IMR-90 (cell line): ENCODE measurements around the gene ENTPD7. TPM values are rescaled to one million over a fixed set of nuclear protein-coding genes. Genes with fewer than 3 reads are reported as not detected.

ENCODE experiments used
- ATAC-seq: fragments of 200-7000 bp; cut with Tn5 transposase; 2 replicates; pipeline ENCODE4 v1.9.1; 2020; ENCODE audit warnings: low read depth, mild to moderate bottlenecking, moderate library complexity
- BruUV-seq: library from RNA; stranded (reverse); fragments of 400-500 nt; replicated peaks from 2 replicates; lab custom pipeline; 2021; lab: Mats Ljungman, UMichigan
- CTCF ChIA-PET: fragments of 300-600 bp; formaldehyde crosslinking; extraction: SDS; loops from one replicate; lab custom pipeline; 2021; ENCODE audit warnings: antibody characterized with exemption; lab: Yijun Ruan, JAX
- POLR2A ChIA-PET: fragments of 300-600 bp; sonication (Branson Sonifier 250); formaldehyde crosslinking; loops from one replicate; lab custom pipeline; 2022; ENCODE audit warnings: antibody characterized with exemption; ENCODE audit not compliant: unreplicated experiment; lab: Charles Lee
- DNase-seq: peaks from one replicate; pipeline ENCODE4 v3.0.0; 2013
- H2AFZ ChIP-seq: replicated peaks from 2 replicates; pipeline ENCODE3; 2013; ENCODE audit warnings: low read length, mild to moderate bottlenecking; ENCODE audit not compliant: poor library complexity
- H2AK5ac ChIP-seq: 2 replicates; pipeline ENCODE4 v1.6.1; 2013; ENCODE audit warnings: low read depth, low read length, inconsistent platforms
- H2AK9ac ChIP-seq: replicated peaks from 2 replicates; pipeline ENCODE3; 2013; ENCODE audit warnings: mild to moderate bottlenecking, low read depth, low read length, moderate library complexity; ENCODE audit not compliant: poor library complexity
- H2BK120ac ChIP-seq: 2 replicates; pipeline ENCODE4 v1.6.1; 2013; ENCODE audit warnings: low read depth, low read length, inconsistent platforms
- H2BK15ac ChIP-seq: 3 replicates; pipeline ENCODE4 v1.6.1; 2013; ENCODE audit warnings: low read depth, low read length, inconsistent platforms
- H2BK20ac ChIP-seq: 2 replicates; pipeline ENCODE4 v1.6.1; 2013; ENCODE audit warnings: low read depth, mild to moderate bottlenecking, inconsistent platforms, low read length, moderate library complexity
- H2BK5ac ChIP-seq: 2 replicates; pipeline ENCODE4 v1.6.1; 2013; ENCODE audit warnings: mild to moderate bottlenecking, low read depth, low read length, inconsistent platforms; ENCODE audit not compliant: poor library complexity, severe bottlenecking
- H3K14ac ChIP-seq: replicated peaks from 2 replicates; pipeline ENCODE4 v1.6.1; 2013; ENCODE audit warnings: low read depth, low read length, inconsistent platforms
- H3K18ac ChIP-seq: 2 replicates; pipeline ENCODE4 v1.6.1; 2013; ENCODE audit warnings: low read depth, low read length, control low read depth
- H3K23ac ChIP-seq: 2 replicates; pipeline ENCODE4 v1.6.1; 2013; ENCODE audit warnings: low read depth, low read length, inconsistent platforms
- H3K27ac ChIP-seq: 2 replicates; pipeline ENCODE4 v1.5.1; 2013; ENCODE audit warnings: mild to moderate bottlenecking, control low read depth, low read length; ENCODE audit not compliant: insufficient read depth
- H3K27me3 ChIP-seq: 2 replicates; pipeline ENCODE4 v1.6.1; 2013; ENCODE audit warnings: low read length; ENCODE audit not compliant: control insufficient read depth, insufficient read depth
- H3K36me3 ChIP-seq: 2 replicates; pipeline ENCODE4 v1.6.1; 2013; ENCODE audit warnings: low read length, mixed read lengths; ENCODE audit not compliant: control insufficient read depth, insufficient read depth
- H3K4ac ChIP-seq: 2 replicates; pipeline ENCODE4 v1.6.1; 2013; ENCODE audit warnings: low read depth, low read length, inconsistent platforms
- H3K4me1 ChIP-seq: 2 replicates; pipeline ENCODE4 v1.6.1; 2013; ENCODE audit warnings: low read length, mixed read lengths; ENCODE audit not compliant: control insufficient read depth, insufficient read depth
- H3K4me2 ChIP-seq: 2 replicates; pipeline ENCODE4 v1.6.1; 2013; ENCODE audit warnings: low read depth, mild to moderate bottlenecking, control low read depth, low read length, moderate library complexity
- H3K4me3 ChIP-seq: 2 replicates; pipeline ENCODE4 v1.5.1; 2013; ENCODE audit warnings: low read depth, mild to moderate bottlenecking, control low read depth, low read length, moderate library complexity; ENCODE audit not compliant: insufficient read depth
- H3K56ac ChIP-seq: 2 replicates; pipeline ENCODE4 v1.6.1; 2013; ENCODE audit warnings: low read length, inconsistent platforms; ENCODE audit not compliant: insufficient read depth; ENCODE audit errors: extremely low read depth
- H3K79me1 ChIP-seq, 2 experiments: 2 replicates each; pipeline ENCODE4 v1.6.1; 2013; ENCODE audit warnings: low read length in 2 of 2, inconsistent platforms in 1 of 2, low read depth in 1 of 2
- H3K9ac ChIP-seq: 2 replicates; pipeline ENCODE4 v1.6.1; 2013; ENCODE audit warnings: low read depth, low read length, control low read depth
- H3K9me1 ChIP-seq: 2 replicates; pipeline ENCODE4 v1.6.1; 2013; ENCODE audit warnings: low read length, inconsistent platforms; ENCODE audit not compliant: insufficient read depth
- H3K9me3 ChIP-seq: 2 replicates; pipeline ENCODE4 v1.6.1; 2013; ENCODE audit warnings: low read length; ENCODE audit not compliant: control insufficient read depth, insufficient read depth
- H4K20me1 ChIP-seq: 2 replicates; pipeline ENCODE4 v1.6.1; 2013; ENCODE audit warnings: low read length, inconsistent platforms; ENCODE audit not compliant: insufficient read depth
- H4K5ac ChIP-seq: 2 replicates; pipeline ENCODE4 v1.6.1; 2013; ENCODE audit warnings: mild to moderate bottlenecking, low read depth, low read length, control low read depth
- H4K8ac ChIP-seq, 2 experiments: 2 replicates each; pipeline ENCODE4 v1.6.1; 2013; ENCODE audit warnings: low read depth in 2 of 2, low read length in 2 of 2, control low read depth in 1 of 2, inconsistent platforms in 1 of 2
- H4K91ac ChIP-seq: 2 replicates; pipeline ENCODE4 v1.6.1; 2013; ENCODE audit warnings: low read depth, low read length, inconsistent platforms; ENCODE audit not compliant: insufficient read depth
- CHD1 ChIP-seq: IDR thresholded peaks from 2 replicates; pipeline ENCODE4 v1.6.1; 2012; ENCODE audit warnings: low read depth, low read length, improper control_type of control experiment
- WGBS, 2 experiments: methylation state at CpG; one replicate each; pipeline versions ENCODE4 v1.1.5 to v1.1.7; 2013; ENCODE audit warnings: missing lambda C conversion rate in 2 of 2; ENCODE audit not compliant: insufficient read length in 1 of 2; ENCODE audit errors: extremely low coverage in 2 of 2; 5-methylcytosine and 5-hydroxymethylcytosine counted together
- dilution Hi-C: fragments of 300-500 bp; cut with HindIII; formaldehyde crosslinking; loops from one replicate; pipeline ENCODE4 v1.14.3; 2018; ENCODE audit warnings: low sequenced_read_pairs; ENCODE audit not compliant: unreplicated experiment
- in situ Hi-C: fragments of 300-500 bp; cut with MboI; formaldehyde crosslinking; loops from 3 replicates; pipeline ENCODE4 v1.14.3; 2019; ENCODE audit warnings: low sequenced_read_pairs, inconsistent platforms, mixed read lengths
- intact Hi-C: fragments of 100-400 bp; cut with micrococcal nuclease; formaldehyde crosslinking; loops from 2 replicates; pipeline ENCODE4 v1.10.0; 2022
- polyA plus RNA-seq, 3 experiments: library from polyadenylated mRNA; depleted of rRNA; stranded (reverse); fragments of >200 nt; gene quantifications; 2 replicates each; pipeline ENCODE4 v1.2.3, GENCODE V29; 2012; ENCODE audit warnings: low replicate concordance in 1 of 3
- total RNA-seq: library from RNA; depleted of rRNA; stranded (reverse); fragments of >200 nt; gene quantifications from 2 replicates; pipeline ENCODE4 v1.2.3, GENCODE V29; 2012
- TF ChIP-seq, protein P1 (sequence below): fragments of 150-350 bp; IDR thresholded peaks from 2 replicates; pipeline ENCODE4 v1.6.1; 2017; ENCODE audit warnings: mild to moderate bottlenecking, antibody characterized with exemption, low read length, low read depth
- TF ChIP-seq, protein P2 (sequence below): fragments of 150-350 bp; IDR thresholded peaks from 2 replicates; pipeline ENCODE4 v1.6.1; 2016; ENCODE audit warnings: low read depth, mild to moderate bottlenecking, low read length, moderate library complexity, borderline replicate concordance

Gene ENTPD7
- total and polyA plus RNA-seq, 2 of the 4 experiments (the other 2 are of a cell fraction), result 8.0 to 23.3 TPM

DNA sequence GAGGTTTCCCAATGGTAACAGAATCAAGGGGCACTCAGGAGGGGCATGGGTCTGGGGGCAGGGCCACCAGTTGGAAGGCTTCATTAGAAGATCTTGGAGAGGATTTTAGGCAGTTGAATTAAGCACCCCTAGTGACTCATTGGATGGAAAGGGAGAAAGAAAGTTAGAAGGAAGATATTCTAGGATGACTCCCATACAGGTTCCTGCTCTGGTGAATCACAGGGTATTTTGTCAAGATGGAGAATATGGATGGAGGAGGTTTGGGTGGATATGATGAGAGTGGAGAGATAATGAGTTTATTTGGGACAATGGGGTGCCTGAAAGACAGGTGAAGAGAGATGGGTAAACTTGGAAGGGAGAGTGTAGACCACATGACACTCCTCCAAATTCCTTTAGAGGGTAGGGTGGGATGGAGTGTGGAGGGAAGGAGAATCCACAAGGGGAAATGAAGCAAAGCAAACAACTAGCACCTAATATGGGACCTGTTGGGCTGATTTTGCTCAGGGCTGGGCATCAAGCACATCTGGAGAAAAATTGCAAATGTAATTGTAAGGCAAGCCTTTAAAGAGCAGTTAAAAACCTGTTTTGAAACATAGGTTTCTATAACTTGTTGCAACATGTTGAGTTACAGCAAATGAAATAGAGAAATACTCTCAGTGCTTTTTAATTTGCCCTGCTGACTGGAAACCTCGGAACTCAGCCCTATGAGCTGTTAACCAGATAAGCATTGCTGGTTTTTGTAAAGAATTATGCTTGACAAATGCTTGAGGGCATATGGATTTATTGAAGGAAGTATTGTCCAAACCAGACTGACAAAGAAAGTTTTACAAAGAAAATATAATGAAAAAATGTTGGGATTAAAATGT is 2.9 kb upstream of the ENTPD7 start:
- no peak overlapping the region for H3K9ac ChIP-seq
- H3K4me3 ChIP-seq, result no peak overlapping the region
- H3K4me1 ChIP-seq, result peaks cover 5% of the 10 kb centered on the region; the same call in 1 of the 2 replicates
- no TSS peak for BruUV-seq
- no peak overlapping the region for H4K8ac ChIP-seq
- peaks cover 8 to 25% of the 10 kb centered on the region in 2 experiments; a peak in 3 of 4 replicates for H3K79me1 ChIP-seq
- no peak for DNase-seq
- H3K36me3 ChIP-seq, result no peaks in the 10 kb centered on the region
- no peak overlapping the region for H2AK9ac ChIP-seq
- intact Hi-C loops (no loop called here), dilution Hi-C loops (no loop called here), in situ Hi-C loops (no loop called here)
- no peak overlapping the region for H2AFZ ChIP-seq
- no peak overlapping the region for H3K56ac ChIP-seq
- ChIA-PET POLR2A (no interaction called here), CTCF (no interaction called here)
- H2BK120ac ChIP-seq, result no peak overlapping the region
- no peaks in the 10 kb centered on the region for H4K20me1 ChIP-seq
- H3K4ac ChIP-seq, result no peak overlapping the region
- H2BK15ac ChIP-seq, result no peak overlapping the region
- no peak overlapping the region for H4K5ac ChIP-seq
- H3K9me1 ChIP-seq, result peaks cover 6% of the 10 kb centered on the region; the same call in 1 of the 2 replicates
- no CpG with 5 or more reads among the region's 1 CpG for WGBS, 2 experiments
- no peak overlapping the region for H4K91ac ChIP-seq
- no peak overlapping the region for H2AK5ac ChIP-seq
- no peak overlapping the region for H2BK5ac ChIP-seq
- H3K27me3 ChIP-seq, result no peaks in the 10 kb centered on the region
- TF ChIP-seq, protein P1, sequence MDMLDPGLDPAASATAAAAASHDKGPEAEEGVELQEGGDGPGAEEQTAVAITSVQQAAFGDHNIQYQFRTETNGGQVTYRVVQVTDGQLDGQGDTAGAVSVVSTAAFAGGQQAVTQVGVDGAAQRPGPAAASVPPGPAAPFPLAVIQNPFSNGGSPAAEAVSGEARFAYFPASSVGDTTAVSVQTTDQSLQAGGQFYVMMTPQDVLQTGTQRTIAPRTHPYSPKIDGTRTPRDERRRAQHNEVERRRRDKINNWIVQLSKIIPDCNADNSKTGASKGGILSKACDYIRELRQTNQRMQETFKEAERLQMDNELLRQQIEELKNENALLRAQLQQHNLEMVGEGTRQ, result no peak
- TF ChIP-seq, protein P2, sequence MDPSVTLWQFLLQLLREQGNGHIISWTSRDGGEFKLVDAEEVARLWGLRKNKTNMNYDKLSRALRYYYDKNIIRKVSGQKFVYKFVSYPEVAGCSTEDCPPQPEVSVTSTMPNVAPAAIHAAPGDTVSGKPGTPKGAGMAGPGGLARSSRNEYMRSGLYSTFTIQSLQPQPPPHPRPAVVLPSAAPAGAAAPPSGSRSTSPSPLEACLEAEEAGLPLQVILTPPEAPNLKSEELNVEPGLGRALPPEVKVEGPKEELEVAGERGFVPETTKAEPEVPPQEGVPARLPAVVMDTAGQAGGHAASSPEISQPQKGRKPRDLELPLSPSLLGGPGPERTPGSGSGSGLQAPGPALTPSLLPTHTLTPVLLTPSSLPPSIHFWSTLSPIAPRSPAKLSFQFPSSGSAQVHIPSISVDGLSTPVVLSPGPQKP, result no peak
- no peak for TF ChIP-seq CHD1
- no peak overlapping the region for H3K4me2 ChIP-seq
- ATAC-seq, result no peak
- H3K9me3 ChIP-seq, result no peaks in the 10 kb centered on the region
- no peak overlapping the region for H3K23ac ChIP-seq
- H3K18ac ChIP-seq, result no peak overlapping the region
- H3K14ac ChIP-seq, result no peak overlapping the region
- no peak overlapping the region for H2BK20ac ChIP-seq
- no peak overlapping the region for H3K27ac ChIP-seq
